GM19372 (cell line): ENCODE measurements around the gene RTN4RL1.

Source experiments
- ATAC-seq: cut with Tn5 transposase; IDR thresholded peaks from one replicate; pipeline ENCODE4 v1.9.1; 2021; ENCODE audit warnings: mild to moderate bottlenecking, low read depth, moderate library complexity; ENCODE audit not compliant: unreplicated experiment

RTN4RL1 gene

GRCh38 chr17:2025220-2025621 is at the start of gene RTN4RL1:
Gene RTN4RL1 (minus strand): TSS chr17:2025334. CDS start chr17:2024865, 469 bp downstream.
- ATAC-seq, result no peak

- no peak for ATAC-seq
These were observed 49.8 kb upstream of the RTN4RL1 start for GRCh38 chr17:2074919-2075318.

- no peak for ATAC-seq
These were observed 46.5 kb upstream of the RTN4RL1 start for GRCh38 chr17:2071455-2072281.

GRCh38 chr17:2071024-2071385 is 45.9 kb upstream of the RTN4RL1 start:
- ATAC-seq, result no peak

GRCh38 chr17:2070241-2071023 is 45.3 kb upstream of the RTN4RL1 start:
- ATAC-seq, result no peak

- no peak for ATAC-seq
These were observed 43.5 kb upstream of the RTN4RL1 start for GRCh38 chr17:2068519-2069051.

- no peak for ATAC-seq
These were observed 42.9 kb upstream of the RTN4RL1 start for GRCh38 chr17:2068031-2068518.

GRCh38 chr17:2067608-2068024 is 42.5 kb upstream of the RTN4RL1 start:
- no peak for ATAC-seq

- ATAC-seq, result no peak
These were observed 42.0 kb upstream of the RTN4RL1 start for GRCh38 chr17:2067048-2067561.

GRCh38 chr17:2065949-2066400 is 40.8 kb upstream of the RTN4RL1 start:
- ATAC-seq, result no peak

- no peak for ATAC-seq
These were observed 40.0 kb upstream of the RTN4RL1 start for GRCh38 chr17:2064980-2065785.

GRCh38 chr17:2064520-2064971 is 39.4 kb upstream of the RTN4RL1 start:
- ATAC-seq, result no peak

GRCh38 chr17:2064147-2064489 is 39.0 kb upstream of the RTN4RL1 start:
- ATAC-seq, result no peak

GRCh38 chr17:2063261-2064146 is 38.4 kb upstream of the RTN4RL1 start:
- ATAC-seq, result no peak

GRCh38 chr17:2062571-2063183 is 37.5 kb upstream of the RTN4RL1 start:
- no peak for ATAC-seq

GRCh38 chr17:2061441-2061958 is 36.4 kb upstream of the RTN4RL1 start:
- ATAC-seq, result no peak

- no peak for ATAC-seq
These were observed 35.7 kb upstream of the RTN4RL1 start for GRCh38 chr17:2060681-2061440.

GRCh38 chr17:2060385-2060658 is 35.2 kb upstream of the RTN4RL1 start:
- ATAC-seq, result no peak
